Fibroblast of lung (primary cell): ENCODE data around the gene SAA1. TPM values are rescaled to one million over a fixed set of nuclear protein-coding genes. Genes with fewer than 3 reads are reported as not detected.

ENCODE experiments used
- DNase-seq, 2 donors: peaks; one replicate each; pipeline versions ENCODE4 v3.0.0 to v3.0.0-alpha.2; 2010; ENCODE audit warnings: low read depth in 2 of 2
- H2AFZ ChIP-seq: 2 replicates; pipeline ENCODE4 v1.5.1; 2012; ENCODE audit warnings: low read length, control low read depth, inconsistent platforms
- H3K27ac ChIP-seq: 2 replicates; pipeline ENCODE4 v1.5.1; 2011; ENCODE audit warnings: low read length, control low read depth; ENCODE audit not compliant: insufficient read depth
- H3K27me3 ChIP-seq: 2 replicates; pipeline ENCODE4 v1.5.1; 2011; ENCODE audit warnings: mild to moderate bottlenecking, low read length; ENCODE audit not compliant: control insufficient read depth, insufficient read depth
- H3K36me3 ChIP-seq: 2 replicates; pipeline ENCODE4 v1.5.1; 2011; ENCODE audit warnings: low read length; ENCODE audit not compliant: control insufficient read depth, insufficient read depth
- H3K4me1 ChIP-seq: 2 replicates; pipeline ENCODE4 v1.5.1; 2011; ENCODE audit warnings: low read length; ENCODE audit not compliant: control insufficient read depth, insufficient read depth; ENCODE audit errors: extremely low read depth
- H3K4me2 ChIP-seq: 2 replicates; pipeline ENCODE4 v1.5.1; 2011; ENCODE audit warnings: low read length, control low read depth; ENCODE audit not compliant: insufficient read depth; ENCODE audit errors: extremely low read depth
- H3K4me3 ChIP-seq, 4 experiments: fragments of 200-600 bp in 1 of 4; sonication (generic) in 1 of 4; replicated peaks in 1 of 4; 2 replicates each; pipeline ENCODE4 v1.5.1; 2011 to 2016; ENCODE audit warnings: low read length in 4 of 4, low read depth in 3 of 4, mild to moderate bottlenecking in 3 of 4, control low read depth in 2 of 4, inconsistent platforms in 1 of 4, mixed read lengths in 1 of 4; ENCODE audit not compliant: insufficient read depth in 1 of 4; ENCODE audit errors: control extremely low read depth in 1 of 4
- H3K79me2 ChIP-seq: 2 replicates; pipeline ENCODE4 v1.5.1; 2012; ENCODE audit warnings: mild to moderate bottlenecking, low read length, inconsistent platforms; ENCODE audit not compliant: control insufficient read depth, insufficient read depth
- H3K9ac ChIP-seq: 2 replicates; pipeline ENCODE4 v1.5.1; 2011; ENCODE audit warnings: mild to moderate bottlenecking, low read length, control low read depth; ENCODE audit not compliant: insufficient read depth
- H3K9me3 ChIP-seq: 2 replicates; pipeline ENCODE4 v1.5.1; 2012; ENCODE audit warnings: low read depth, low read length; ENCODE audit not compliant: control insufficient read depth, insufficient read depth
- H4K20me1 ChIP-seq: 2 replicates; pipeline ENCODE4 v1.5.1; 2011; ENCODE audit warnings: low read length; ENCODE audit not compliant: control insufficient read depth, insufficient read depth; ENCODE audit errors: extremely low read depth
- CTCF ChIP-seq, 2 donors: IDR thresholded peaks in 1 of 2; conservative IDR thresholded peaks in 1 of 2; 1 replicate in 1 of 2; 2 replicates in 1 of 2; pipeline ENCODE4 v1.5.1; 2011 to 2012; ENCODE audit warnings: low read length in 2 of 2, control low read depth in 1 of 2, inconsistent platforms in 1 of 2, low read depth in 1 of 2, mild to moderate bottlenecking in 1 of 2
- EZH2 ChIP-seq: IDR thresholded peaks from 2 replicates; pipeline ENCODE4 v1.5.1; 2012; ENCODE audit warnings: low read length, control low read depth, mild to moderate bottlenecking; ENCODE audit errors: missing control alignments
- polyA plus RNA-seq, 2 donors: library from polyadenylated mRNA; depleted of rRNA in 1 of 2; stranded (reverse) in 1 of 2; unstranded in 1 of 2; fragments of >200 nt; gene quantifications; 2 replicates each; pipeline ENCODE4 v1.2.1, GENCODE V29; 2011 to 2012; ENCODE audit warnings: missing spikeins in 1 of 2
- total RNA-seq: library from RNA; depleted of rRNA; stranded (reverse); fragments of >200 nt; gene quantifications from 2 replicates; pipeline ENCODE4 v1.2.1, GENCODE V29; 2014

The SAA1 gene
- total and polyA plus RNA-seq, 2 donors (not counting 1 experiment from before 2014, with no cell fraction given), result not detected

- H2AFZ ChIP-seq, result no peak overlapping the region
- no peak overlapping the region for H3K9ac ChIP-seq
- H3K4me1 ChIP-seq, result no peaks in the 10 kb centered on the region
- no peaks in the 10 kb centered on the region for H3K27me3 ChIP-seq
- no peak overlapping the region for H3K4me2 ChIP-seq
- TF ChIP-seq EZH2, result no peak
- no peak for TF ChIP-seq CTCF (conservative IDR thresholded peaks at IDR 0.05 in 1 of 2, IDR thresholded peaks at IDR 0.05 in 1 of 2; ENCODE audit: low read depth in 1 of 2, low read length in 2 of 2)
- H3K36me3 ChIP-seq, result peaks cover 2% of the 10 kb centered on the region
- no peak overlapping the region for H3K4me3 ChIP-seq
- H4K20me1 ChIP-seq, result no peaks in the 10 kb centered on the region
- no peak overlapping the region for H3K27ac ChIP-seq
- peak in 1 of 2 donors; percentile 78 for DNase-seq
- H3K79me2 ChIP-seq, result no peaks in the 10 kb centered on the region
- H3K9me3 ChIP-seq, result no peaks in the 10 kb centered on the region
These were observed 45.9 kb downstream of the SAA1 start for GRCh38 chr11:18312012-18312411.

- no peak overlapping the region for H3K27ac ChIP-seq
- no peak for TF ChIP-seq EZH2
- TF ChIP-seq CTCF (conservative IDR thresholded peaks at IDR 0.05 in 1 of 2, IDR thresholded peaks at IDR 0.05 in 1 of 2; ENCODE audit: low read depth in 1 of 2, low read length in 2 of 2), result no peak
- no peaks in the 10 kb centered on the region for H3K4me1 ChIP-seq
- H3K4me2 ChIP-seq, result no peak overlapping the region
- H3K9ac ChIP-seq, result no peak overlapping the region
- H3K36me3 ChIP-seq, result peaks cover 2% of the 10 kb centered on the region
- no peak overlapping the region for H2AFZ ChIP-seq
- no peaks in the 10 kb centered on the region for H4K20me1 ChIP-seq
- no peaks in the 10 kb centered on the region for H3K9me3 ChIP-seq
- no peak overlapping the region for H3K4me3 ChIP-seq
- peaks cover under 1% of the 10 kb centered on the region for H3K79me2 ChIP-seq
- peak in 1 of 2 donors; percentile 83 for DNase-seq
- no peaks in the 10 kb centered on the region for H3K27me3 ChIP-seq
These were observed 46.8 kb downstream of the SAA1 start for GRCh38 chr11:18312663-18313420.

- no peak for TF ChIP-seq CTCF (conservative IDR thresholded peaks at IDR 0.05 in 1 of 2, IDR thresholded peaks at IDR 0.05 in 1 of 2; ENCODE audit: low read depth in 1 of 2, low read length in 2 of 2)
- no peak for TF ChIP-seq EZH2
- no peaks in the 10 kb centered on the region for H3K27me3 ChIP-seq
- H3K27ac ChIP-seq, result no peak overlapping the region
- no peak overlapping the region for H2AFZ ChIP-seq
- H3K79me2 ChIP-seq, result peaks cover 9% of the 10 kb centered on the region
- H4K20me1 ChIP-seq, result no peaks in the 10 kb centered on the region
- H3K36me3 ChIP-seq, result no peaks in the 10 kb centered on the region
- peak; percentile 15 to 43 for DNase-seq
- no peaks in the 10 kb centered on the region for H3K9me3 ChIP-seq
- H3K9ac ChIP-seq, result no peak overlapping the region
- no peaks in the 10 kb centered on the region for H3K4me1 ChIP-seq
- H3K4me2 ChIP-seq, result no peak overlapping the region
- no peak overlapping the region for H3K4me3 ChIP-seq
These were observed 48.1 kb downstream of the SAA1 start for GRCh38 chr11:18313965-18314763.
